Neural crest cell (in vitro differentiated cells): Measurements from ENCODE around the gene SRP14. TPM values are rescaled to one million over a fixed set of nuclear protein-coding genes. Genes with fewer than 3 reads are reported as not detected.

Experiments
- DNase-seq: peaks from one replicate; pipeline ENCODE4 v3.0.0; 2021; ENCODE audit warnings: low read depth, mixed read lengths, low spot score
- H3K27ac Mint-ChIP-seq: one replicate; pipeline ENCODE4 v1.8.0; 2021; ENCODE audit warnings: mild to moderate bottlenecking, mixed read lengths; ENCODE audit not compliant: unreplicated experiment
- H3K27me3 Mint-ChIP-seq: 2 replicates; pipeline ENCODE4 v1.8.0; 2021; ENCODE audit warnings: low read depth, mild to moderate bottlenecking, mixed read lengths
- H3K36me3 Mint-ChIP-seq: 2 replicates; pipeline ENCODE4 v1.8.0; 2021; ENCODE audit warnings: low read depth, mild to moderate bottlenecking, mixed read lengths
- H3K4me1 Mint-ChIP-seq: 2 replicates; pipeline ENCODE4 v1.8.0; 2021; ENCODE audit warnings: mixed read lengths
- H3K4me3 Mint-ChIP-seq: one replicate; pipeline ENCODE4 v1.8.0; 2021; ENCODE audit warnings: mild to moderate bottlenecking, mixed read lengths
- H3K9me3 Mint-ChIP-seq: 2 replicates; pipeline ENCODE4 v1.8.0; 2021; ENCODE audit warnings: mixed read lengths
- total RNA-seq: library from RNA; stranded (reverse); gene quantifications from 2 replicates; pipeline ENCODE4 v1.2.1, GENCODE V29; 2021
- TF ChIP-seq, protein P1 (sequence below): fragments of 200-600 bp; sonication (generic); conservative IDR thresholded peaks from 2 replicates; pipeline ENCODE4 v1.5.0; 2021; ENCODE audit warnings: antibody characterized with exemption, mild to moderate bottlenecking

SRP14 gene
- total RNA-seq, 1 donor from 2014 or later: 229 TPM

DNA sequence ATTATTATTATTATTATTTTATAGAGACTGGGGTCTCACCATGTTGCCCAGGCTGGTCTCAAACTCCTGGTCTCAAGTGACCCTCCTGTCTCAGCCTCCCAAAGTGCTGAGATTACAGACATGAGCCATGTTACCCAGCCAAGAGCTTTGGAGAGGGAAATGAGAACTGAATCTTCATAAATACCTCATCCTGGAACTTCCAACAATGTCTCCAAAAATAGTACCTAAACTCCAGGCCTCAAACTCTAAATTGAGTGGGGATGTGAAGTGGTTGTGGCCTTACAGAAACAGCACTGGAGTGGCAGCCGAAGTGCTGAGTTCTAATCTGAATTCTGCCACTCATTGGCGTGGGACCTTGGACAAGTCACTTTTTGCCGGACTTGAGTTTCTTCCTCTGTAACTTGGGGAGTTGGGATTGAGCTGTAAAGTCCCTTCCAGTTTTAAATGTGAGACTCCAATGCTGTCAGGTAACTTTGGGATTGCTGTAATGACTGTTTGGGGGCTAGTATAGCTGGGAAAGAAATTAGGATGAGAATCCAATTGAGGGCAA, 10.0 kb upstream of the SRP14 start:
- no peaks in the 10 kb centered on the region for H3K36me3 Mint-ChIP-seq
- no peak for DNase-seq
- no peak overlapping the region for H3K27ac Mint-ChIP-seq

DNA sequence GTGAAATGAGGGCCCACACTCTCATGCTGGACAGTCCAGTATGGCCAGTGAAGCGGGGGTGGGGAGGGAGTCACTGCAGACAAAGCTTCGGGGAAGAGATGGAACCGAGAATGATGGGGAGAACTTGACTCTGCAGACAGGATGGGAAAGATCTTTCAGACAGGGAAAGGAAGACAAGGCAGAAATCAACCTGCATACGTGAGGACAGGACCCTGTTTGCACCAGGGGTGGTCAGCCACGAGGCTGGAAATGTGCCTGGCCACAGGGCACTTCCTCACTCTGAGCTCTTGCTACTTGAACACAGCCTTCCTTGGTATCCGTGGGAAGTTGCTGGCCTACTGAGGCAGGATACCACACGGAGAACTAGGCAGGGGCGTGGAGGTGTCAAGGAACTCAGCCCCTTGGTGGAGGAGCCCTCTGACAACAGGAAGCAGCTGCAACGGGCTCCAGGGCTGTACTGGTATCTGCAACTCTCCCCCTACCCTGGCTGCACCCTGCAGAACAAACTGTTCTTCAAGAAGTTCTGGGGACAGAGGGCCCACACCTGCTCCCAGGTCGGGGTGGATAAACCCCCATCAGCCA, 9.3 kb upstream of the SRP14 start:
- Mint-ChIP-seq H3K9me3 (no peaks in the 10 kb centered on the region), H3K4me1 (peaks cover 30% of the 10 kb centered on the region), H3K27ac (no peak overlapping the region), H3K27me3 (peaks cover 2% of the 10 kb centered on the region), H3K4me3 (peak overlapping the region; percentile 36), H3K36me3 (no peaks in the 10 kb centered on the region)
- DNase-seq: no peak
- TF ChIP-seq, protein P1, sequence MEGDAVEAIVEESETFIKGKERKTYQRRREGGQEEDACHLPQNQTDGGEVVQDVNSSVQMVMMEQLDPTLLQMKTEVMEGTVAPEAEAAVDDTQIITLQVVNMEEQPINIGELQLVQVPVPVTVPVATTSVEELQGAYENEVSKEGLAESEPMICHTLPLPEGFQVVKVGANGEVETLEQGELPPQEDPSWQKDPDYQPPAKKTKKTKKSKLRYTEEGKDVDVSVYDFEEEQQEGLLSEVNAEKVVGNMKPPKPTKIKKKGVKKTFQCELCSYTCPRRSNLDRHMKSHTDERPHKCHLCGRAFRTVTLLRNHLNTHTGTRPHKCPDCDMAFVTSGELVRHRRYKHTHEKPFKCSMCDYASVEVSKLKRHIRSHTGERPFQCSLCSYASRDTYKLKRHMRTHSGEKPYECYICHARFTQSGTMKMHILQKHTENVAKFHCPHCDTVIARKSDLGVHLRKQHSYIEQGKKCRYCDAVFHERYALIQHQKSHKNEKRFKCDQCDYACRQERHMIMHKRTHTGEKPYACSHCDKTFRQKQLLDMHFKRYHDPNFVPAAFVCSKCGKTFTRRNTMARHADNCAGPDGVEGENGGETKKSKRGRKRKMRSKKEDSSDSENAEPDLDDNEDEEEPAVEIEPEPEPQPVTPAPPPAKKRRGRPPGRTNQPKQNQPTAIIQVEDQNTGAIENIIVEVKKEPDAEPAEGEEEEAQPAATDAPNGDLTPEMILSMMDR: no peak

More for the DNA sequence above, 10.0 kb upstream of the SRP14 start:
- Mint-ChIP-seq H3K4me1 (peaks cover 35% of the 10 kb centered on the region), H3K9me3 (no peaks in the 10 kb centered on the region), H3K4me3 (no peak overlapping the region), H3K27me3 (peaks cover 2% of the 10 kb centered on the region)
- TF ChIP-seq, protein P1: no peak

DNA sequence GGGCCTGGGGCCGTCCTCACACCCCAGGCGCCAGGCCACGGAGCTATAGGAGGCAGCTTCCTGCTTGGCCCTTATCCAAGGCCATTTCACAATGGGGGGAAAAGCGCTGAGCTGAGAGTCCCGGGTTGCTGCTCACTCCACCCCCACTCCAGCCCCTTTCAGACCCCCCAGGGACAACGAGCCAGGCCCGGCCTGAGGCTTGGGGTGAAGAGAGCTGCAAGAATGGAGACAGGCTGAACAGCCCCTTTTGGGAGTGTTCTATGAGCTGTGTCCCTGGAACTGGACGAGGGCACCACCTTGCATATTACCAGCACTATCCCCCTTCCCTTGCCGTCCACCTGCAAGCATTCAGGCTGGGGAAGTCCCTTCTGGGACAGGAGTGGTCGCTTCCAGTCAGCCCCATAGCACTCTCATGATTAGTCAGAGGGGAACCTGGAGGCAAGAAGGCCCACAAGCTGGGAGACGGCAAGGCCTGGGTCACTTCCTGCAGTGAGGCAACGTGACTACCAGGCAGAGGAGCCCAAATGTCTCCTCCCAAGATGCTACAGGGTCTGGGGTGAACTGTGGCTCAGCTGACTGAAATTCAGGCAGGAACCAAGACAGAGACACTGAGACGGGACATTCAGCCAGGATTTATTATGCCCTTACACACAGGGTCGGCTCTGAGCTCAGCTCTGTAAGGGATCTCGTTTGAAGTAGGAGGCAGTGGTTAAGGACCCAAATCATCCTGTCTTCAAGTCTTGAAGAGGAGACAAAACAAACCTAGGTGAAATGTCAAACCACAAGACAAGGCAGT, 8.6 kb upstream of the SRP14 start:
- H3K27ac Mint-ChIP-seq: peak overlapping the region; percentile 27
- no peaks in the 10 kb centered on the region for H3K36me3 Mint-ChIP-seq
- H3K27me3 Mint-ChIP-seq: peaks cover 2% of the 10 kb centered on the region
- DNase-seq: no peak
- peaks cover 29% of the 10 kb centered on the region for H3K4me1 Mint-ChIP-seq
- H3K4me3 Mint-ChIP-seq: peak overlapping the region; percentile 36
- TF ChIP-seq, protein P1: no peak
- H3K9me3 Mint-ChIP-seq: no peaks in the 10 kb centered on the region

DNA sequence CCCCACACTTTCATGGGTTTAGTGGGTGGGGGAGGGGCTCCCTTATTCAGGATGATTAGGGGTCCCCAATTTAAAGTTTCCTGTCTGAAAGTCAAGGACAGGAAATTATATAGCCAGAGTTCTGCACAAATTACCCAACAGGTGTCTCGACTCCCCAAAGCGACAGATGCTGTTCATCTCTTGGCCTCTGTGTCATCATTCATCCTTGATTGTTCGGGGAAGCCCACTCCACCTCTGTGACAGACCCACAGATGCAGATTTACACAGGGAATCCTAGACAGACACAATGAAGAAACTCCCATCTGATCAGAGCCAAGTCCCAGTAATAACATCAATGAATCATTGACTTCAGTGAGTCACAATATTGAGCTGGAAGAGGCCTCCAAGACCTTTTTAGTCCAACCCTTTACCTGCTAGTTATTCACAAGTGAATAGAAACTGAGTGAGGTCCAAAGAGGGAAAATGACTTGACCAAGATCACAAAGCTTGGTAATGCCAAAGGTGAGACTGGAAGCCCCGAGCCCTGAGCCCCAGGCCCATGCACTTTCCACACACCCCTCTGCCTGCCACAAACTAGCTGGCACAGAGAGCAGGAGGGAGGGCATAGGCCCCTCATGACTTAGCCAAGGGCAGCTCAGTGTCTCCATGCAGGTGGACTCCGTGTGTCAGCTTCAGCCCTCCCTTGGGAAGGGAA, 7.9 kb upstream of the SRP14 start:
- no peak for DNase-seq
- no peak overlapping the region for H3K27ac Mint-ChIP-seq
- TF ChIP-seq, protein P1: no peak
- no peak overlapping the region for H3K4me3 Mint-ChIP-seq
- no peaks in the 10 kb centered on the region for H3K36me3 Mint-ChIP-seq
- H3K4me1 Mint-ChIP-seq: peaks cover 29% of the 10 kb centered on the region
- peaks cover 2% of the 10 kb centered on the region for H3K27me3 Mint-ChIP-seq
- no peaks in the 10 kb centered on the region for H3K9me3 Mint-ChIP-seq

DNA sequence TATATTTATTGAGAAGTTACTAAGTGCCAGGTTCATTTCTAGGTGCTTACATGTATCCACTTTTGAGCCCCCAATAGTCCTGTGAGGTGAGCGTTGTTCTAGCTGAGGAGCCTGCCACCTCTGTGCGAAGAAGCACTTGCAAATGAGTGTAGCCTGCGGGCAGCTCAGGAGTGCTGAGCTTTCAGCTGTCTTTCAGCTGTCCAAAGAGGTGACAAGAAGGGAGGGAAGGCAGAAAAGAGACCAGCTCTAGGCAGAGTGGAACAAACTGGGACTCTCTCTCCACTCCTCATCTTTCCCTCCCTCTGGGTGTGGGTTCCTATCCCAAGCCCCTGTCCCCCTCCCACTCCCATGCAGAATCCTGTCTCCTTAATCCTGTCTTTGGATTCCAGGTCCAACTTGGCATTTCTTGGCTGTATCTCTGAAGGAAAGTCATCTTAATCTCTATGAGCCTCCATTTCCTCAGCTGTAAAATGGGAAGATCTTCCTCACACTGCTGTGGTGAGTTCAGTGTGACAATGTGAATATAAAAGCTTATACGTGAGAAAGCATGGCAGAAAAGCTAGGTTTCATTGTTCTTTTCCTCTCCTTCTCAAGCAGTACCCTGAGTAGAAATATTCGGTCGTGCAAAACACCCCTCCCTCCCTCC, 6.7 kb upstream of the SRP14 start:
- Mint-ChIP-seq H3K27me3 (no peaks in the 10 kb centered on the region), H3K4me1 (peaks cover 24% of the 10 kb centered on the region), H3K27ac (no peak overlapping the region), H3K4me3 (peak overlapping the region; percentile 60), H3K36me3 (no peaks in the 10 kb centered on the region), H3K9me3 (no peaks in the 10 kb centered on the region)
- TF ChIP-seq, protein P1: no peak
- no peak for DNase-seq
